Mucosa of descending colon (tissue), 3 donors: ENCODE data around the gene RIT2. TPM values are rescaled to one million over a fixed set of nuclear protein-coding genes. Genes with fewer than 3 reads are reported as not detected.

Experiments
- ATAC-seq: fragments of 200-7000 bp; cut with Tn5 transposase; one replicate; pipeline ENCODE4 v1.9.1; 2020; ENCODE audit warnings: mild to moderate bottlenecking, moderate library complexity
- DNase-seq, 3 donors: peaks; one replicate each; pipeline ENCODE4 v3.0.0-alpha.2; 2020
- H3K36me3 ChIP-seq: fragments of 200-600 bp; one replicate; pipeline ENCODE4 v1.8.0; 2021; ENCODE audit warnings: low read depth, mild to moderate bottlenecking
- H3K4me1 ChIP-seq: fragments of 200-600 bp; one replicate; pipeline ENCODE4 v1.8.0; 2021; ENCODE audit warnings: low read depth, mild to moderate bottlenecking
- H3K4me3 ChIP-seq: fragments of 200-600 bp; one replicate; pipeline ENCODE4 v1.8.0; 2021; ENCODE audit warnings: mild to moderate bottlenecking
- H3K9me3 ChIP-seq: fragments of 200-600 bp; one replicate; pipeline ENCODE4 v1.8.0; 2021; ENCODE audit warnings: mild to moderate bottlenecking
- CTCF ChIP-seq: fragments of 200-600 bp; IDR thresholded peaks from one replicate; pipeline ENCODE4 v1.8.0; 2022; ENCODE audit warnings: antibody characterized with exemption, mild to moderate bottlenecking
- intact Hi-C, 2 donors: fragments of 100-400 bp; cut with DNase I in 1 of 2; cut with micrococcal nuclease in 1 of 2; formaldehyde crosslinking; loops; one replicate each; pipeline versions ENCODE4 v1.11.0 to v1.11.1; 2022; cut with DNase I, micrococcal nuclease
- total RNA-seq, 3 donors: library from RNA; stranded (reverse); fragmentation: NEBNext Ultra II Directional in 2 of 3; extraction: Animal tissue kit (Norgen Biotek cat#: 25700) in 2 of 3; gene quantifications; one replicate each; pipeline versions ENCODE4 v1.2.1 to v1.2.4, GENCODE V29; 2021 to 2023
- donor health status: DM: no; HTN: no; CAD: no; lungs with moderate emphysema.
- donor health status: DM: no; HTN: no; CAD: no.
- donor health status: DM: no; HTN: yes; CAD: no.

The RIT2 gene
- total RNA-seq, 3 donors from 2014 or later, result 0.44 TPM; not detected in 2

GRCh38 chr18:42959528-42959927 lies 156.0 kb downstream of the RIT2 start:
- ATAC-seq, result no peak
- Histone ChIP-seq H3K4me3 (no peak overlapping the region), H3K9me3 (no peaks in the 10 kb centered on the region), H3K36me3 (no peaks in the 10 kb centered on the region), H3K4me1 (no peaks in the 10 kb centered on the region)
- no peak for TF ChIP-seq CTCF
- DNase-seq, result no peak
- intact Hi-C loops, result no loop called here

GRCh38 chr18:42958353-42958752 lies 157.1 kb downstream of the RIT2 start:
- H3K9me3 ChIP-seq, result no peaks in the 10 kb centered on the region
- no peak for TF ChIP-seq CTCF
- ATAC-seq (no peak), DNase-seq (no peak)
- intact Hi-C loops, result no loop called here
- H3K4me3 ChIP-seq, result no peak overlapping the region
- no peaks in the 10 kb centered on the region for H3K4me1 ChIP-seq
- no peaks in the 10 kb centered on the region for H3K36me3 ChIP-seq

- no peak for ATAC-seq
- intact Hi-C loops, result no loop called here
- no peak for TF ChIP-seq CTCF
Measured at GRCh38 chr18:42956287-42956686, 159.2 kb downstream of the RIT2 start.

GRCh38 chr18:42954887-42955286 lies 160.6 kb downstream of the RIT2 start:
- H3K9me3 ChIP-seq, result no peaks in the 10 kb centered on the region
- H3K36me3 ChIP-seq, result no peaks in the 10 kb centered on the region
- ATAC-seq (no peak), DNase-seq (no peak)
- TF ChIP-seq CTCF, result no peak
- intact Hi-C loops, result no loop called here
- no peaks in the 10 kb centered on the region for H3K4me1 ChIP-seq
- no peak overlapping the region for H3K4me3 ChIP-seq

More at GRCh38 chr18:42956287-42956686, 159.2 kb downstream of the RIT2 start:
- no peaks in the 10 kb centered on the region for H3K9me3 ChIP-seq
- no peak for DNase-seq
- H3K36me3 ChIP-seq, result no peaks in the 10 kb centered on the region
- H3K4me1 ChIP-seq, result no peaks in the 10 kb centered on the region
- H3K4me3 ChIP-seq, result no peak overlapping the region

- intact Hi-C loops, result no loop called here
- DNase-seq (no peak), ATAC-seq (no peak)
- no peak overlapping the region for H3K4me3 ChIP-seq
- H3K9me3 ChIP-seq, result no peaks in the 10 kb centered on the region
- H3K4me1 ChIP-seq, result no peaks in the 10 kb centered on the region
- no peak for TF ChIP-seq CTCF
- H3K36me3 ChIP-seq, result no peaks in the 10 kb centered on the region
Measured at GRCh38 chr18:42953306-42953705, 162.2 kb downstream of the RIT2 start.

- TF ChIP-seq CTCF, result no peak
- intact Hi-C loops, result no loop called here
- Histone ChIP-seq H3K4me1 (no peaks in the 10 kb centered on the region), H3K9me3 (no peaks in the 10 kb centered on the region), H3K36me3 (no peaks in the 10 kb centered on the region), H3K4me3 (no peak overlapping the region)
- DNase-seq, result no peak
- ATAC-seq, result no peak
Measured at GRCh38 chr18:42950732-42951131, 164.8 kb downstream of the RIT2 start.
